ENCODE data around the gene SLC66A2.
"Not testable (repeated sequence)": the region's sequence is repeated elsewhere in the genome, so short reads cannot be mapped to it uniquely, and the experiment has no call there.

The SLC66A2 gene

GRCh38 chr18:79866889-79867574 is 84.4 kb downstream of the SLC66A2 start:
- peak; percentile 4 for DNase-seq (ENCODE audit: low read depth)

- not testable (repeated sequence) for DNase-seq (ENCODE audit: low read depth)
Measured at GRCh38 chr18:79865951-79866350, 85.5 kb downstream of the SLC66A2 start.

- DNase-seq (ENCODE audit: low read depth): not testable (repeated sequence)
Measured at GRCh38 chr18:79864955-79865354, 86.5 kb downstream of the SLC66A2 start.

GRCh38 chr18:79864006-79864725 is 87.3 kb downstream of the SLC66A2 start:
- DNase-seq (ENCODE audit: low read depth): no peak

GRCh38 chr18:79863161-79864005 is 88.1 kb downstream of the SLC66A2 start:
- DNase-seq (ENCODE audit: low read depth): no peak

GRCh38 chr18:79862562-79862961 is 88.9 kb downstream of the SLC66A2 start:
- DNase-seq (ENCODE audit: low read depth): no peak

- no peak for DNase-seq (ENCODE audit: low read depth)
Measured at GRCh38 chr18:79861687-79862086, 89.8 kb downstream of the SLC66A2 start.

GRCh38 chr18:79859314-79859713 is 92.1 kb downstream of the SLC66A2 start:
- no peak for DNase-seq (ENCODE audit: low read depth)

GRCh38 chr18:79857082-79857671 is 94.3 kb downstream of the SLC66A2 start:
- peak; percentile 13 for DNase-seq (ENCODE audit: low read depth)

- peak; percentile 5 for DNase-seq (ENCODE audit: low read depth)
Measured at GRCh38 chr18:79856119-79857007, 95.1 kb downstream of the SLC66A2 start.

- DNase-seq (ENCODE audit: low read depth): no peak
Measured at GRCh38 chr18:79855147-79855933, 96.1 kb downstream of the SLC66A2 start.

- DNase-seq (ENCODE audit: low read depth): no peak
Measured at GRCh38 chr18:79853993-79854364, 97.5 kb downstream of the SLC66A2 start.

- no peak for DNase-seq (ENCODE audit: low read depth)
Measured at GRCh38 chr18:79853303-79853992, 98.0 kb downstream of the SLC66A2 start.

- DNase-seq (ENCODE audit: low read depth): no peak
Measured at GRCh38 chr18:79852561-79853302, 98.7 kb downstream of the SLC66A2 start.

Measured in non-pigmented ciliary epithelial cell (primary cell).